Measurements from ENCODE around the gene IL4I1.

IL4I1 gene

DNA sequence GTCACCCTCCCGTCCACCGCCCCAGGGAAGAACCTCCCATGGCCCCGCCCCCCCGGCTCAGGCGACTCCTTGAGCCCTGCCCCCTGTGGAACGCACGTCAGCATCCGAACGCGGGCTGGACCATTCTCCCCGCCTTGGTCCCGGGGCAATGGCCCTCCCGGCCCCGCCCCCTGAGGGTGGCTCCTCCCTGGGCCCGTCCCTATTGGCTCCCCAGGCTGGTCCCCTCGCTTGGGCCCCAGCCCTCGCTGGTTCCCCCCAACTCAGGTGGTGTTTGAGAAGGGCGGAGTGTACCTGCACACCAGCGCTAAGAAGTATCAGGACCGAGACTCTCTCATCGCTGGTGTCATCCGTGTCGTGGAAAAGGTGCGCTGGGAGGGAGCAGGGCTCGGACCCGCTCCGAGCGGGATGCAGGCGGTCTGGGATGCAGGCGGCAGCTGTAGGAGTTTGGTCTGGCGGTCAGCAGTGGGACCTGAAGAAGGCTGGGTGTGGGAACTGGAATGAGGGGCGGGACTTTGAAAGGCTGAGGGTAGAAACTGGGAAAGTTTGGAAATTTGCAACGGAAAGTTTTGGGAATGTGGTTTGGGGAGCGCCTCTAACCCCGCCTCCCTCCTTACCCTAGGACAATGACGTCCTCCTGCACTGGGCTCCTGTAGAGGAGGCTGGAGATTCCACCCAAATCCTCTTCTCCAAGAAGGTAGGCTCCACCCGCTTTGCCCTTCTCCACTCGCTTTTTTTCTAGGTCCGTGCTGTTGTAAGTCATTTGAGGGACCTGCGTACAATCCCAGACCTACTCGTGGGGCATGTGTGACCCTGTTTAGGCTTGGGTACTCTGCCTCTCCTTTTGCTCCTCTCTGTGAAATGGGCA, 18.6 kb downstream of the IL4I1 start:
- DNase-seq: peak; percentile 98

DNA sequence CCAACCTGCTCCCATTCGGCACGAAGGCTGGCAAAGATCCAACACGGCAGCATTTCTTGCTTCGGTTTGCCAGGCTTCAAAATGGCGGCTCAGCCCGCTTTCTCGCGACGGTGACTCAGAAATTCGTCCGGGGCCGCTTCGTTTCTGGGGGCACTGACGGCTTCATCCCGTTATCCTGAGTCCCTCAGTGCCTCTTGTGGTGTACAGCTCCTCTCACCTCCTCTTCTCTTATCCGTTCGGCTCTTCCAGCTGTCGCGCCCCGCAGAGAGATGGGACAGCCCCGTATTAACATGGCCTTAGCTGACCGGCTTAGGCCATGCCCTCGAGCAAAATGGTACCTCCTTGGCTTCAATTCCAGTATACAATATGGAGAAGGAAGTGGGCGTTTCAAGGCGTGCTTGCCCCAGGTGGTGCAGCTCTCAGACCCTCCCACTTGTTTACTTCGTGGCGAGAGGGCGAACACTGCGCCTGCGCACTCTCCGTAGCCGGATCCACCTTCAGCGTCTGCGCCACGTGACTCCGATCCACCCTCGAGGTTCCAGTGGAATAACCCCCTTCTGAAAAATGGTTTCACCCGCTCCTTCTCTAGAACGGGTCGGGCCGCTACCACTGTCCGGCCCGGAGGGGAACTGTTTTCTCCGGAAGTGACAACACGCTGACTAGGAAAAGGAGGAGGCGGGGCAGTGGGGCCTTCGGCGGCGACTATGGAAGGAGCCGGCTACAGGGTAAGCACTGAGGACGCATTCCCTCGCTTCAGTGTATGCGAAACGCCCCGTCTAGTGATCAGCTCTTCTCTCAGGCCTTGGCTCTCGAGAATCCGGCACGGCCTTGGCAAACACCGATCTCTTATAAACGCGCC, 19.4 kb downstream of the IL4I1 start, which contains the start of the genes AKT1S1 and TBC1D17:
Gene AKT1S1, minus strand, starts transcription at position 336 of the 859 bp plus-strand sequence. CDS start 4,060 bp downstream, outside the sequence.
Gene TBC1D17, plus strand, starts transcription at position 683 of the 859 bp plus-strand sequence. Its CDS starts 22 bp downstream, at position 705.
- DNase-seq: peak; percentile 100

- DNase-seq: peak; percentile 99
These were observed 20.2 kb downstream of the IL4I1 start for GRCh38 chr19:49876422-49877019.

DNA sequence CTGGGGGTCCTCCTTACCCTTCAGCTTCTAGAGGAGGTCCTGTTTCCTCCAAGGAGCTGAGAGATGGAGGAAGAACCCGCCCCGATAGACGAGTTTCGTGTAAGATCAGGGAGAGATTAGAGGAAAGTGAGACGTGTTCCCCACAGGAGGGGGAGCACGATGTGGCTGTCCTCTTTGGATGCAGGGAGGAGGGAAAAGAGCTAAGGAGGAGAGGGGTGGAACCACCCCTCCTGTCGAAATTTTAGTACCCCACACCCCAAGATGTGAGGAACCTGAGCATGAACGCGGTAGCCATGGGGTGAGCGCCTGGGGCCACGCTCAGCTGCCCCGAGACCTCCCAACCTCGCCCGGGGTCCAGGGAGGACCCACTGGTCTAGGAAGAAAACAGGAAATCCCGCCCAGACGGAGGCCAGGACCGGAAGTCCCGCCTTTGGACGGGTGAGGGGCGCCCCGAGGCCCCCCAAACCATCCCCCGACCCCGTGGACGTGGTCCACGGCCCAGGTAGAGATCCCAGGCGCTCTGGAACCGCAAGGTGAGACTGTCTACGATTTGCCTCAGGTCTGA, 20.7 kb downstream of the IL4I1 start:
- peak; percentile 53 for DNase-seq

- no peak for DNase-seq
These were observed 21.5 kb downstream of the IL4I1 start for GRCh38 chr19:49875177-49875576.

DNA sequence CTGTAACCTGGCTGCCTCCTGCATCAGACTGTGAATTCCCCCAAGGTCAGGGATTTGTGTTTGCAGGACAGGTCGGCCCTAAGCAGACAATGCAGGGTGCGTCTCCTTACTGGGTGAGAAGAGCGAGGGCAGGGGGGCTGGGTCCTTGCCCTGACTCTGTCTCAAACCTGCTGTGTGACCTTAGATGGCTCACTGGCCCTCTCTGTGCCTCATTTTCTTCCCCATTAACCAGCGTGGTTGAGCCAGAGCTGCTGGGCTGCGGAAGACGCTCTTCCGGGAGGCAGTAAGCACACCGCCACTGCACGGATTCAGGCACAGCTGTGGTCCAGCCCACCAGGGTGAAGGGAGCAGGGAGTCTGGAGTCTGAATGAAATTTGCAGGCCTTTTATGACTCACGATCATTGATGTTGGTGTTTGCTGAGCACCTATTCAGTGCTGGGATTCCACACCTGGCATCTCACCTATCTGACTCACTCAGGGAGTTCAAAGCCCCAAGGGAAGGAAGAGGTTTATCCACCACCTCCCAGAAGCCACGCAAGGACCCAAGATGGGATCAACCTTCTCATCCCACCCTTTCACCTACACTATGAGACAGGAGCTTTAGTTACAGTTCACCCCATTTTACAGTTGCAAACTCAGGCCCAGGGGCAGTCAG, 22.1 kb downstream of the IL4I1 start:
- DNase-seq: no peak

DNA sequence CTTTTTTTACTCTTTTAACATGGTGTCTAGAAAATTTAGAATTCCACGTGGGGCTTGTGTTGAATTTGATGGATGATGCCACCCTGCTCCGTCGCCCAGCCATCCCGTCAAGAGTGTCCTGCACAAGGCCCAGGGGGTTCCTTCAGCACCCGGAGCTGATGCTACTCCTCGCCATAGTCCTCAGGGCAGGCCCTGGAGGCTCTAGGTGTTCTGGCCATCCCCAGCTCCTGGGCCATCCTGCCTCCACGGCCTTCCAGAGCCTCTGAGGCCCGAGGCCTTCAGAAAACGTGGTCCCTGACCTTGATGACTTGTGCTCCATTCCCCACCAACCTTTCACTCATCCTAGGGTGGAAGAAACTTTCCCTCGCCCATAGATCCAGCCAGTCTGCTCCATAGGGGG, 22.9 kb downstream of the IL4I1 start:
- DNase-seq: no peak

GRCh38 chr19:49873129-49873521, 23.6 kb downstream of the IL4I1 start:
- no peak for DNase-seq

DNA sequence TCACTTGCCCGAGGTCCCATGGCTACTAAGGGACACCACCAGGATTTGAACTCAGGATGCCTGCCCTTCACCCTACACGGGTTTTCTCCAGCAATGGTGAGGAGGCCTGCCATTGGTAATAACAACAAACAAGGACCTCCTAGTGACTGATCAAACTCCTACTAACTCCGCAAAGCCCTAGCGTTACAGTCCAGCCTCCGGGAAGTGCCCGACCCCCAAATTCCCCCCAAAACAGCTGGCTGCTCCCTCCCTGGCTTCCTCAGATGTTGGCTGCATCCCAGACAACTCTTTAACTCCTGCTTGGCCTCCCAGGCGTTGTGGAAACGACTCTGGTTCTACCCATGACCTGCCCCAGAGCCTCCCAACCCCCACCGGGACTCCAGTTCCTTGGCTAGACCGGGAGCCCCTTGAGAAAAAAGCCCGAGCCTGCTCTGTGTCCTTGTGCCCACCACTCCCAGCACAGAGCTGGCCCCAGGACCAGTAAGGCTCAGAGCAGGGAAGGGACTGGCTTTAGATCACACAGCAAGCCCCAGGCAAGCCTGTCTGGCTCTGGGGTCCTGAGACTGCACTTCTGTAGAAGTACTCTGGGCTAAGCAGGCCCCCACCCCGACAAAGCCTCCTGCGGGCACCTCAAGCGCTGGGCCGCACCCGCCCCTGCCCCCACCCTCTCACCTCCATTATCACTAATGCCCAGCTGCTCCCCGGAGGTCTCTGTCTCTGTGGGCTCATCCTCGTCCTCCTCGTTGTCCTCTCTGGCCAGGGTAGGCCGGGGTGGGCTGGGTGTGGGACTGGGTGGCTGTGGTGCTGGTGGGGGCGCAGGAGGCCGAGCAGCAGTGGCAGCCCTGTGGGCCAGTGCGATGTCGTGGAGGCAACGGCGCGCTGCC, 24.2 kb downstream of the IL4I1 start:
- no peak for DNase-seq

DNA sequence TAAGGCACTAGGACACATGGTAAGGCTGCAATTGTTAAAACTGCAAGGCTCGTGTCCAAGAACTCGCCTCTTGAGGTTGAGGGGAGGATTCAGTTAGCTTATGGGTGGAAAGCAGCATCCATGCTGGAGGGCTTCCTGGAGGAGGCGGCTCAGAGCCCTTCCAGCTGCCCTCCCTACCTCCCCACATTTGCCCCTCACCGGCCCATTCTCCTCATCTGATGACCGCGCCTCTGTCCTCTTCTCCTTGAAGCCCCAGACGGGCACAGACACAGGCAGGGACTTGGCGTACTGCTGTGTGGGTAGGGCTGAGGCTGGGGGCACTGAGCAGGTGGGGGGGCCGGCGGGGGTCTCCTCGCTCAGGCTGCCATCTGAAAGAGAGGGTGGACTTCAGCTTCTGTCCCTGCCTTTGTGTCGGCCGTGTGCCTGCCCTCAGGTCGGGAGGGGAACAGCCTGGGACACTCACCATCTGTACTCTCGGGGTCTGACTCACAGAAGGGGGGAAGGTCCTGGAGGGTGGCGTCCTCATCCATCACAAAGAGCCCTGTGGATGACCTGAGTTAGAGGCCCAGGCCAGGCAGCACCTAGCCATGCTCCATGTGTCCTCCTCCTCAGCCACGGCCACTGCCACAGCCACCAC, 25.2 kb downstream of the IL4I1 start:
- DNase-seq: no peak

DNA sequence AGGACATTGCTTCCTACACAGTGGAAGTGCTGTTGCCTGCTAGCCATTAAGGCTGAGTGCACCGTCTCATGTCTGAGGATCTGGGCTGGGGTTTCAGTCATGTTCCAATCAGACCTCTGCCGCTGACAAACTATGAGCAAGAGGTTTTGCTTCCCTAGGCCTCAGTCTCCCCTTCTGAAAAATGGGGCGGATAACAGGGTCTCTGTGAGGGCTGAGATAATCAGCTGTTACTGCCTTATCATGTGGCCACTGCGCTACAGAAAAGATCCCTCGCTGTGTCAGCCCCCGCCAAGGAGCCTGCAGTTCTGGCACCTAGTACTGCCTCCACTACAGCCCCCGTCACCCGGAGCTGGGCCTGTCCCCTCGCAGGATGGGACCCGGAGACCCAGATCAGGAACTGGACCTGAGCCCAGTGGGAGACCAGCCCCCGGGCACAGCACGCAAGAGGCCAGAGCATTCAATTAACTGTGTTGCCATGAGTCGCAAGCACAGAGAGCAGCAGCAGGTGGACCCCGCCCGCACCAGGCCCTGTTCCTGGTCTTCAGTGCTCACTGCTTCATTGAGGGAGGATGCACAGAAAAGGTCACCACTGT, 26.3 kb downstream of the IL4I1 start:
- no peak for DNase-seq

DNA sequence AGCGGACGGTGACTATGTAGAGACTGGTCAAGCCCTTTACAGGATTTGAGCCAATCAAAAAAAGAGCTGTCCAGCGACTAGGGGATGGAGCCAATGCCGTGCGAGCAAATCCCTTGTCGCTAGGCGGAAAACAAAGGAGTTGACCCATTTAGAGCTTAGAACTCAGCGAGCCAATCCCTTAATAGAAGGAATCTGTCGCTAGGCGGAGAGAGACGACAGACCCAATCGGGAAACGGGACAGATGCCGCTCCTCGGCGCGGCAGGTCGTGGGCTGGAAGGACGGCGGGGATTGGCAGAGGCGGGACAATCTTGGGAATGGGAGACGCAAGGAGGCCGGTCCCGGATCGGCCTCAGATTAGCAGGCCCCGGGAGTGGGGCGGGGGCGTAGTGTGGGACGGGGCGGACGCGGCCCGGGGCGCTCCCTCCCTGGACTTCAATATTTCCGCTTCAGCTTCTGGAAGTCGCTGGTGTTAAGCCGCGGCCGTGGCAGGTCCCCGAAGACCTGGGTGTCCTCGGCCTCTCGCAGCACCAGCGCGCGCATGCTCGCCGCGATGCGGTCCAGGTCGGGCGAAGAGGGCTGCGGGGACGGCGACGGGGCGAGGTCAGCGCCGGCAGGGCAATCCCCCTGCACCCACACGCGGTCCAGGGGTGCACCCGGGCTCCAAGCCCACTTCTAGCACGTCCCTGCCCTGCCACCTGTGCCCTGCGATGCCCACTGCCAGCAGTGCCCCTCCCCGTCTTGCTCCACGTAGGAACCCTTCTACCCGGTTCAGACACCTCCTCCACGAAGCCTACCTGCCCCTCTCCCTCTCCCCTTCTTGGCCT, 27.0 kb downstream of the IL4I1 start:
- DNase-seq: peak; percentile 100

DNA sequence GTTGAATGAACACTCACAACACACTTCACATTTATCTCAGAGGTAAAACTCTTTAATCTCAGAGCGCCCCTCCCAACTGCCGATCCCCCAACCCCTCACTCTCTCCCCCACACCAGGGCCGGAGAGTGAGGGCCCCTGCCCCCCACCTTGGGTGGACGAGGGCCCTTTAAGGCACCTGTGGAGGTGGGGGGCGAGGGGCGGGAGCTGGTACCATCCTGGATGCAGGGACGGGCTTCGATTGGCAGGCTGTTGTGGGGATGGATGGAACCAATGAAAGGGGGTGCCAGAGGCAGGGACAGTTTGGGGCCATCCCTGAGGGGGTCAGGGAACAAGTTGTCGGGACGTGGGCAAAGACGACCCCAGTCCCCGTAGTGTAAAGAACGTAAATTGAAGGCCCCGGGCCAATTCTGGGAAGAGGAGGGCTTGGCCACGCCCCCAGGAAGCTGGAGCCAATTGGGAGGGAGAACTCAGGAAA, 27.6 kb downstream of the IL4I1 start:
- DNase-seq: no peak

- DNase-seq: peak; percentile 88
These were observed 29.5 kb downstream of the IL4I1 start, which contains the start of gene PNKP for GRCh38 chr19:49866933-49867782. Gene PNKP (minus strand): TSS chr19:49867576. CDS start chr19:49867204, 372 bp downstream.

DNA sequence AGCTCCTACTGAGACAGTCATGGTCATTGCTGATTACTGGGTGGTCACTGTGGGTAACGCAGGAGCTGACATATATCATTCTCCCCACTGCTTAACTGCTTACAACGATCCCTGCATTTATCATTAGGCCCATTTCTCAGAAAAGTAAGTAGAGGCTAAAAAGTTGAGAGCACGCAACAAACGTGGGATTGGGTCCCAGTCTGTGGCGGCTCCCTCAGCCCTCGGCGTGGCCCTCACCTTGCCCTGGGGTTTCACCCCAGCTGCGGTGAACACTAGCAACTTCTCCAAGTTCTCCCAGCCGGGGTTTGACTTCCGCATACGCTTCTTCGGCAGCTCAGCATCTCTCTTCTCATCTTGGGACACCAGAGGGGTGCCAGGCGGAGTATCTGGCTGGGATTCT, 31.8 kb downstream of the IL4I1 start:
- no peak for DNase-seq

DNA sequence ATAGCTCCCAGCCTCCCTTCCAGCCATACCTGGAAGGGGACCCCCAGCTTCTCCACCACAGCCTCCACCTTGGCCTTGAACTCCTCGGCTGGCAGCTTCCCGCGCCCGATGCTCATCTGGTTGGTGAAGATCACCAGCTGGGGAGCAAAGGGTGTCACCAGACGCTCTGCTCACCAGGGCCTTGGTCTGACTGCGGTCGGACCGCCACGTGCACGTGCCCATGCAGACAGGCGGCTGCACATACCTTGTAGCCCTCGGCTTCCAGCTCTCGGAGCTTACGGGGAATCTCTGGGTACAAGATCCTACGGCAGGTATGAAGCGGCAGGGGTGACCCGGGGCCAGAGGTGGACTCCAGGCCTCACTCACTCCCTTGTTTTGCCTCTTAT, 32.8 kb downstream of the IL4I1 start:
- no peak for DNase-seq

DNA sequence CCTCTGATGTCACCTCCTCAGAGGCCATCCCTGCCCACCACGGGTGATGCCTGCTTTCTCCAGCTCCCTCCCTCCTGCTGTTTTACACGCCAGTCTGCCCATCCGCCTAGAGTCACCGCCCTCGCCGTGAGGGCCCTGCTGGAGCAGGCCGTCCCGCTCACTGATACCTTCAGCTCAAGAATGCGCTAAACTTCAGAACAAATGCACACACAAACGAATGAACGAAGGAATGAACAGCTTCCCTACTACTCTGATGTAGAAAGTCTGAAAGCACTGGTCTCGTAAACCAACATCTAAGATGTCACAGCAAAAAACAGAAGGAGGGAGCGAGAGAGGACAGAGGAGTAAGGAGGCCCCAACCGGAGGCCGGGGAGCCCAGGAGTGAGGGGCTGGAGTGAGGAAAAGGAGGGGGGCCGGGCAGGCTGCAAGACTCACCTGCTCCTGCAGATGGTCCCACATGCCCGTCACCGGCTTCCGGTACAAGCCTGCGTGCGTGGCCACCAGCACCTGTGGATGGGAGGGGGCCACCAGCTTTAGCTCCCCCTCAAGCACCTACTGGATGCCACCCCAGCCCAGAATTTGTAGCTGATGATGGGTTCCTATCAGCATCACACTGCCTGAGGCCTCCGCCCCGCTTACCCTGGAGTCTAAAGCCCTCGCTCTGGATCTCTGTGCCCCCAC, 33.3 kb downstream of the IL4I1 start:
- DNase-seq: no peak
